LNCaP clone FGC (cell line): ENCODE results near the gene GPR152.

ENCODE experiments used
- DNase-seq: peaks from one replicate; pipeline ENCODE4 v3.0.0-alpha.2; 2011; ENCODE audit warnings: low read depth
- H3K4me3 ChIP-seq: 2 replicates; pipeline ENCODE4 v1.5.1; 2011; ENCODE audit warnings: mild to moderate bottlenecking, low read depth, low read length, control low read depth
- TF ChIP-seq, protein P1 (sequence below): IDR thresholded peaks from 2 replicates; pipeline ENCODE4 v1.5.1; 2012; ENCODE audit warnings: mild to moderate bottlenecking; ENCODE audit not compliant: control insufficient read depth, insufficient read depth; ENCODE audit errors: extremely low read depth

Gene GPR152

GRCh38 chr11:67497656-67498291 is 45.2 kb upstream of the GPR152 start:
- DNase-seq, result no peak
- TF ChIP-seq, protein P1, sequence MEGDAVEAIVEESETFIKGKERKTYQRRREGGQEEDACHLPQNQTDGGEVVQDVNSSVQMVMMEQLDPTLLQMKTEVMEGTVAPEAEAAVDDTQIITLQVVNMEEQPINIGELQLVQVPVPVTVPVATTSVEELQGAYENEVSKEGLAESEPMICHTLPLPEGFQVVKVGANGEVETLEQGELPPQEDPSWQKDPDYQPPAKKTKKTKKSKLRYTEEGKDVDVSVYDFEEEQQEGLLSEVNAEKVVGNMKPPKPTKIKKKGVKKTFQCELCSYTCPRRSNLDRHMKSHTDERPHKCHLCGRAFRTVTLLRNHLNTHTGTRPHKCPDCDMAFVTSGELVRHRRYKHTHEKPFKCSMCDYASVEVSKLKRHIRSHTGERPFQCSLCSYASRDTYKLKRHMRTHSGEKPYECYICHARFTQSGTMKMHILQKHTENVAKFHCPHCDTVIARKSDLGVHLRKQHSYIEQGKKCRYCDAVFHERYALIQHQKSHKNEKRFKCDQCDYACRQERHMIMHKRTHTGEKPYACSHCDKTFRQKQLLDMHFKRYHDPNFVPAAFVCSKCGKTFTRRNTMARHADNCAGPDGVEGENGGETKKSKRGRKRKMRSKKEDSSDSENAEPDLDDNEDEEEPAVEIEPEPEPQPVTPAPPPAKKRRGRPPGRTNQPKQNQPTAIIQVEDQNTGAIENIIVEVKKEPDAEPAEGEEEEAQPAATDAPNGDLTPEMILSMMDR, result no peak
- no peak overlapping the region for H3K4me3 ChIP-seq

DNA sequence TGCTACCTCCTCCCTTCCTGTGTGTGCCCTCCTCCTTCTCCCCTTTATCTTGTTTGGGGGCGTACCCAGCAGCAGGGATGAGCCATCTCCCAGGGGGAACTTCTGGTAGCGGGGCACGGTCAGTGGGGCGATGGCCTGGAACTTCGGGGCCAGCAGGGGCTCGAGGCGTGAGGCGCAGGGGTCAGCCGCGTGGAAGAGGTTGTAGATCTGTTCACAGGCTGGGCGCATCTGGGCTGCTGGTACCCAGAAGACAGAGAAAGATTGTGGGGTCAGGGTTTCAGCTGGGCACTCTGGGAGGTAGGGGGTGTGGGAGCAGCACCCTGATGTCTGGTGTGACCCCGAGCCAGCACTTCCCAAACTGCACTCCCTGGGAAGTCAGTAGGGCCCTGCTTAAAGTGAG is 43.6 kb upstream of the GPR152 start:
- TF ChIP-seq, protein P1, result no peak
- DNase-seq, result no peak

GRCh38 chr11:67495234-67496005 is 42.9 kb upstream of the GPR152 start:
- H3K4me3 ChIP-seq, result no peak overlapping the region
- no peak for DNase-seq
- TF ChIP-seq, protein P1, result no peak

More for the DNA sequence above, 43.6 kb upstream of the GPR152 start:
- no peak overlapping the region for H3K4me3 ChIP-seq

- DNase-seq, result no peak
- TF ChIP-seq, protein P1, result no peak
- no peak overlapping the region for H3K4me3 ChIP-seq
These were observed 42.1 kb upstream of the GPR152 start for GRCh38 chr11:67494371-67495233.

GRCh38 chr11:67493548-67494370 is 41.2 kb upstream of the GPR152 start:
- no peak for DNase-seq
- TF ChIP-seq, protein P1, result no peak
- H3K4me3 ChIP-seq, result no peak overlapping the region
